H9 (cell line): ENCODE measurements around the gene USP3. TPM values are rescaled to one million over a fixed set of nuclear protein-coding genes. Genes with fewer than 3 reads are reported as not detected.
A peak's percentile ranks its signal among the peaks of the same experiment; 100 is the strongest.

Experiments used
- DNase-seq: peaks from one replicate; pipeline ENCODE4 v3.0.0-alpha.2; 2017
- H2AFZ ChIP-seq: one replicate; pipeline ENCODE4 v1.6.1; 2013; ENCODE audit warnings: mild to moderate bottlenecking, low read length, control low read depth, moderate library complexity
- H2AK5ac ChIP-seq: 2 replicates; pipeline ENCODE4 v1.6.1; 2013; ENCODE audit warnings: low read length, control low read depth, mixed read lengths; ENCODE audit not compliant: insufficient read length
- H2BK120ac ChIP-seq: one replicate; pipeline ENCODE4 v1.6.1; 2013; ENCODE audit warnings: low read depth, mild to moderate bottlenecking, low read length, control low read depth, inconsistent platforms; ENCODE audit not compliant: poor library complexity, severe bottlenecking
- H2BK12ac ChIP-seq: 2 replicates; pipeline ENCODE4 v1.6.1; 2013; ENCODE audit warnings: low read length, control low read depth, mixed read lengths, low read depth; ENCODE audit not compliant: insufficient read length
- H2BK15ac ChIP-seq: 2 replicates; pipeline ENCODE4 v1.6.1; 2013; ENCODE audit warnings: low read depth, low read length, control low read depth
- H2BK20ac ChIP-seq: one replicate; pipeline ENCODE4 v1.6.1; 2013; ENCODE audit warnings: low read depth, mild to moderate bottlenecking, low read length, control low read depth, inconsistent platforms; ENCODE audit not compliant: poor library complexity, severe bottlenecking
- H2BK5ac ChIP-seq: 2 replicates; pipeline ENCODE4 v1.6.1; 2013; ENCODE audit warnings: low read length, control low read depth, mixed read lengths; ENCODE audit not compliant: insufficient read length
- H3K14ac ChIP-seq: 2 replicates; pipeline ENCODE4 v1.6.1; 2013; ENCODE audit warnings: low read length, control low read depth; ENCODE audit not compliant: insufficient read depth
- H3K18ac ChIP-seq: 2 replicates; pipeline ENCODE4 v1.6.1; 2013; ENCODE audit warnings: low read depth, mild to moderate bottlenecking, mixed read lengths, low read length, control low read depth; ENCODE audit not compliant: insufficient read length
- H3K23ac ChIP-seq: 2 replicates; pipeline ENCODE4 v1.6.1; 2013; ENCODE audit warnings: low read length, control low read depth, mixed read lengths, low read depth; ENCODE audit not compliant: insufficient read length
- H3K23me2 ChIP-seq: 2 replicates; pipeline ENCODE4 v1.6.1; 2013; ENCODE audit warnings: low read depth, mild to moderate bottlenecking, mixed read lengths, low read length, control low read depth; ENCODE audit not compliant: insufficient read length, poor library complexity, severe bottlenecking
- H3K27ac ChIP-seq: 2 replicates; pipeline ENCODE4 v1.5.1; 2013; ENCODE audit warnings: low read length, control low read depth, mixed read lengths, low read depth; ENCODE audit not compliant: insufficient read length
- H3K27me3 ChIP-seq: 2 replicates; pipeline ENCODE4 v1.6.1; 2013; ENCODE audit warnings: low read length, control low read depth, inconsistent platforms; ENCODE audit not compliant: insufficient read depth
- H3K4ac ChIP-seq: 2 replicates; pipeline ENCODE4 v1.6.1; 2013; ENCODE audit warnings: low read depth, mild to moderate bottlenecking, control low read depth, inconsistent platforms, low read length, moderate library complexity
- H3K4me1 ChIP-seq: 2 replicates; pipeline ENCODE4 v1.6.1; 2013; ENCODE audit warnings: low read length, control low read depth, inconsistent platforms; ENCODE audit not compliant: insufficient read depth
- H3K4me2 ChIP-seq: 2 replicates; pipeline ENCODE4 v1.6.1; 2013; ENCODE audit warnings: low read length, control low read depth, mixed read lengths; ENCODE audit not compliant: insufficient read length, insufficient read depth
- H3K56ac ChIP-seq: 2 replicates; pipeline ENCODE4 v1.6.1; 2013; ENCODE audit warnings: low read depth, mild to moderate bottlenecking, mixed read lengths, low read length, control low read depth; ENCODE audit not compliant: insufficient read length
- H3K79me1 ChIP-seq: 2 replicates; pipeline ENCODE4 v1.6.1; 2013; ENCODE audit warnings: low read depth, mild to moderate bottlenecking, moderate library complexity, low read length, control low read depth, inconsistent platforms; ENCODE audit not compliant: insufficient read depth, poor library complexity, severe bottlenecking
- H3K79me2 ChIP-seq: 2 replicates; pipeline ENCODE4 v1.6.1; 2013; ENCODE audit warnings: low read length, control low read depth, inconsistent platforms; ENCODE audit not compliant: insufficient read depth
- H3K9ac ChIP-seq: 2 replicates; pipeline ENCODE4 v1.6.1; 2013; ENCODE audit warnings: low read length, control low read depth, mixed read lengths; ENCODE audit not compliant: insufficient read length; ENCODE audit errors: extremely low read depth
- H3K9me3 ChIP-seq: one replicate; pipeline ENCODE4 v1.6.1; 2013; ENCODE audit warnings: low read depth, low read length, inconsistent platforms; ENCODE audit not compliant: control insufficient read depth
- H3T11ph ChIP-seq: one replicate; pipeline ENCODE4 v1.6.1; 2013; ENCODE audit warnings: mild to moderate bottlenecking, low read length, control low read depth, inconsistent platforms
- H4K20me1 ChIP-seq: one replicate; pipeline ENCODE4 v1.6.1; 2013; ENCODE audit not compliant: control insufficient read depth, insufficient read length, insufficient read depth
- H4K5ac ChIP-seq: 2 replicates; pipeline ENCODE4 v1.6.1; 2013; ENCODE audit warnings: low read depth, mild to moderate bottlenecking, mixed read lengths, low read length, control low read depth; ENCODE audit not compliant: insufficient read length
- H4K8ac ChIP-seq: replicated peaks from 2 replicates; pipeline ENCODE4 v1.6.1; 2013; ENCODE audit warnings: low read length, control low read depth, mixed read lengths, low read depth; ENCODE audit not compliant: insufficient read length
- H4K91ac ChIP-seq: 2 replicates; pipeline ENCODE4 v1.6.1; 2013; ENCODE audit warnings: low read depth, mild to moderate bottlenecking, moderate library complexity, mixed read lengths, low read length, control low read depth; ENCODE audit not compliant: insufficient read length
- H3K27ac Mint-ChIP-seq, 3 experiments: 2 replicates in 2 of 3; 3 replicates in 1 of 3; pipeline ENCODE4 v1.8.0; 2020 to 2021; ENCODE audit warnings: mixed read lengths in 3 of 3, mild to moderate bottlenecking in 1 of 3, moderate library complexity in 1 of 3
- H3K27me3 Mint-ChIP-seq: 2 replicates; pipeline ENCODE4 v1.8.0; 2021; ENCODE audit warnings: low read depth, mild to moderate bottlenecking, moderate library complexity, mixed read lengths
- H3K36me3 Mint-ChIP-seq, 3 experiments: 2 replicates in 2 of 3; 3 replicates in 1 of 3; pipeline ENCODE4 v1.8.0; 2020 to 2021; ENCODE audit warnings: low read depth in 3 of 3, mixed read lengths in 3 of 3; ENCODE audit not compliant: insufficient read depth in 1 of 3
- H3K4me1 Mint-ChIP-seq, 2 experiments: 2 replicates each; pipeline ENCODE4 v1.8.0; 2020; ENCODE audit warnings: mixed read lengths in 2 of 2
- H3K4me3 Mint-ChIP-seq, 2 experiments: 2 replicates in 1 of 2; 3 replicates in 1 of 2; pipeline ENCODE4 v1.8.0; 2020 to 2021; ENCODE audit warnings: mild to moderate bottlenecking in 2 of 2, mixed read lengths in 2 of 2, moderate library complexity in 1 of 2
- H3K9me3 Mint-ChIP-seq, 2 experiments: 2 replicates in 1 of 2; 3 replicates in 1 of 2; pipeline ENCODE4 v1.8.0; 2020; ENCODE audit warnings: mild to moderate bottlenecking in 2 of 2, mixed read lengths in 2 of 2, moderate library complexity in 1 of 2
- CTCF ChIP-seq: fragments of 200-600 bp; sonication (generic); conservative IDR thresholded peaks from 3 replicates; pipeline ENCODE4 v1.8.0; 2021; ENCODE audit warnings: antibody characterized with exemption, mild to moderate bottlenecking
- WGBS: extraction: QIAGEN DNeasy Blood & Tissue Kit; methylation state at CpG from one replicate; pipeline ENCODE4 v1.1.7; 2013; ENCODE audit warnings: missing lambda C conversion rate, low lambda C conversion rate, mixed read lengths; ENCODE audit not compliant: insufficient read length; ENCODE audit errors: extremely low coverage; 5-methylcytosine and 5-hydroxymethylcytosine counted together
- total RNA-seq: library from RNA; stranded (reverse); gene quantifications from 2 replicates; pipeline ENCODE4 v1.2.1, GENCODE V29; 2021

USP3 gene
- total RNA-seq, 1 experiment from 2014 or later = 14.2 TPM

- Mint-ChIP-seq H3K4me3 (no peak overlapping the region), H3K9me3 (no peaks in the 10 kb centered on the region), H3K27me3 (no peaks in the 10 kb centered on the region; the same call in 1 of the 2 replicates), H3K4me1 (peaks cover 5% of the 10 kb centered on the region in 2 experiments), H3K27ac (no peak overlapping the region), H3K36me3 (peaks cover 3 to 39% (median 10%) of the 10 kb centered on the region in 3 experiments; a peak in 6 of 7 replicates)
- TF ChIP-seq CTCF = no peak
- H4K5ac ChIP-seq = no peak overlapping the region
- no peaks in the 10 kb centered on the region for H3K23me2 ChIP-seq
- no peaks in the 10 kb centered on the region for H4K20me1 ChIP-seq
- no peak overlapping the region for H3K14ac ChIP-seq
- no peak overlapping the region for H3K4me2 ChIP-seq
- no peak overlapping the region for H3K9ac ChIP-seq
- no peak overlapping the region for H4K91ac ChIP-seq
- WGBS = no CpG with 5 or more reads among the region's 6 CpGs
- H3K9me3 ChIP-seq = no peaks in the 10 kb centered on the region
- H2BK5ac ChIP-seq = no peak overlapping the region
- H3K79me2 ChIP-seq = no peaks in the 10 kb centered on the region
- no peak overlapping the region for H3K4ac ChIP-seq
- H2BK20ac ChIP-seq = no peak overlapping the region
- DNase-seq = no peak
- H2BK12ac ChIP-seq = no peak overlapping the region
- H3K56ac ChIP-seq = no peak overlapping the region
- H2BK15ac ChIP-seq = peak overlapping the region; percentile 40; the same call in 1 of the 2 replicates
- H3T11ph ChIP-seq = no peak overlapping the region
- H4K8ac ChIP-seq = no peak overlapping the region
- H3K27me3 ChIP-seq = no peaks in the 10 kb centered on the region
- H2AFZ ChIP-seq = no peak overlapping the region
- no peak overlapping the region for H3K18ac ChIP-seq
- no peak overlapping the region for H2AK5ac ChIP-seq
- H2BK120ac ChIP-seq = no peak overlapping the region
- no peak overlapping the region for H3K27ac ChIP-seq
- H3K23ac ChIP-seq = no peak overlapping the region
- H3K4me1 ChIP-seq = no peaks in the 10 kb centered on the region
- no peaks in the 10 kb centered on the region for H3K79me1 ChIP-seq
These were observed 105.1 kb downstream of the USP3 start for GRCh38 chr15:63609448-63609847.
